HG03521 (cell line): ENCODE results near the gene NBPF3.
"Not testable (repeated sequence)": the region's sequence is repeated elsewhere in the genome, so short reads cannot be mapped to it uniquely, and the experiment has no call there.

Experiments used
- ATAC-seq: cut with Tn5 transposase; IDR thresholded peaks from one replicate; pipeline ENCODE4 v1.9.1; 2021; ENCODE audit warnings: mild to moderate bottlenecking, moderate library complexity; ENCODE audit not compliant: unreplicated experiment

Gene NBPF3

GRCh38 chr1:21438646-21439312, 1.2 kb upstream of the NBPF3 start:
- not testable (repeated sequence) for ATAC-seq

GRCh38 chr1:21439345-21439720, 604 bp upstream of the NBPF3 start:
- no peak for ATAC-seq

- not testable (repeated sequence) for ATAC-seq
These were observed 741 bp downstream of the NBPF3 start for GRCh38 chr1:21440630-21441125.

- not testable (repeated sequence) for ATAC-seq
These were observed 6.7 kb downstream of the NBPF3 start for GRCh38 chr1:21446647-21447046.

- no peak for ATAC-seq
These were observed 7.4 kb downstream of the NBPF3 start for GRCh38 chr1:21447311-21447710.

- no peak for ATAC-seq
These were observed 10.0 kb downstream of the NBPF3 start for GRCh38 chr1:21449906-21450305.

- ATAC-seq: no peak
These were observed 11.3 kb downstream of the NBPF3 start for GRCh38 chr1:21451212-21451611.

- no peak for ATAC-seq
These were observed 12.1 kb downstream of the NBPF3 start for GRCh38 chr1:21451981-21452411.

- not testable (repeated sequence) for ATAC-seq
These were observed 14.2 kb downstream of the NBPF3 start for GRCh38 chr1:21453964-21454614.

- ATAC-seq: not testable (repeated sequence)
These were observed 15.0 kb downstream of the NBPF3 start for GRCh38 chr1:21454904-21455303.

GRCh38 chr1:21457654-21458053, 17.7 kb downstream of the NBPF3 start:
- ATAC-seq: no peak

- ATAC-seq: not testable (repeated sequence)
These were observed 25.2 kb downstream of the NBPF3 start for GRCh38 chr1:21465127-21465526.

GRCh38 chr1:21467946-21468345, 28.0 kb downstream of the NBPF3 start:
- not testable (repeated sequence) for ATAC-seq

GRCh38 chr1:21468599-21468998, 28.7 kb downstream of the NBPF3 start:
- ATAC-seq: no peak

GRCh38 chr1:21469581-21469980, 29.6 kb downstream of the NBPF3 start:
- ATAC-seq: no peak

GRCh38 chr1:21472861-21473260, 32.9 kb downstream of the NBPF3 start:
- no peak for ATAC-seq

- no peak for ATAC-seq
These were observed 38.4 kb downstream of the NBPF3 start for GRCh38 chr1:21478356-21478755.

- ATAC-seq: not testable (repeated sequence)
These were observed 43.9 kb downstream of the NBPF3 start for GRCh38 chr1:21483881-21484280.

- ATAC-seq: no peak
These were observed 49.2 kb downstream of the NBPF3 start for GRCh38 chr1:21489146-21489545.

GRCh38 chr1:21490774-21491487, 51.0 kb downstream of the NBPF3 start:
- ATAC-seq: no peak

- no peak for ATAC-seq
These were observed 51.8 kb downstream of the NBPF3 start for GRCh38 chr1:21491488-21492355.
